BLaER1 treated with 17β-estradiol and CSF1 and Interleukin-3, amounts not matched to agents 10 nM and 100 nM (cell line): ENCODE measurements around the gene CHRNA9.
A peak's percentile ranks its signal among the peaks of the same experiment; 100 is the strongest.

ENCODE experiments used
- H3K27ac ChIP-seq, 11 experiments: shearing (Covaris generic); formaldehyde crosslinking; 2 replicates each; pipeline ENCODE4 v1.8.1; 2022
- H3K27me3 ChIP-seq, 11 experiments: shearing (Covaris generic); formaldehyde crosslinking; 2 replicates each; pipeline ENCODE4 v1.8.1; 2022
- H3K36me3 ChIP-seq, 11 experiments: shearing (Covaris generic); formaldehyde crosslinking; 2 replicates each; pipeline ENCODE4 v1.8.1; 2022
- H3K4me1 ChIP-seq, 10 experiments: shearing (Covaris generic); formaldehyde crosslinking; 2 replicates each; pipeline ENCODE4 v1.8.1; 2022
- H3K4me2 ChIP-seq, 11 experiments: shearing (Covaris generic); formaldehyde crosslinking; 2 replicates each; pipeline ENCODE4 v1.8.1; 2022
- H3K4me3 ChIP-seq, 10 experiments: shearing (Covaris generic); formaldehyde crosslinking; 2 replicates each; pipeline ENCODE4 v1.8.1; 2022
- H3K9ac ChIP-seq, 11 experiments: shearing (Covaris generic); formaldehyde crosslinking; 2 replicates each; pipeline ENCODE4 v1.8.1; 2022
- H3K9me3 ChIP-seq, 11 experiments: shearing (Covaris generic); formaldehyde crosslinking; replicated peaks in 1 of 11; 2 replicates each; pipeline ENCODE4 v1.8.1; 2022
- H4K20me1 ChIP-seq, 11 experiments: shearing (Covaris generic); formaldehyde crosslinking; 2 replicates each; pipeline ENCODE4 v1.8.1; 2022
- Cebpa-rat ChIP-seq, 11 experiments: shearing (Covaris generic); IDR thresholded peaks; 2 replicates each; pipeline ENCODE4 v1.8.1; 2022

CHRNA9 gene

GRCh38 chr4:40295572-40295971 lies 39.6 kb upstream of the CHRNA9 start:
- no peaks in the 10 kb centered on the region for H4K20me1 ChIP-seq
- peaks cover 31 to 59% (median 51%) of the 10 kb centered on the region in 10 experiments for H3K4me1 ChIP-seq
- TF ChIP-seq Cebpa-rat (IDR thresholded peaks at IDR 0.05): no peak
- no peaks in the 10 kb centered on the region for H3K36me3 ChIP-seq
- no peak overlapping the region for H3K4me3 ChIP-seq
- H3K27ac ChIP-seq: no peak overlapping the region
- H3K4me2 ChIP-seq: no peak overlapping the region
- H3K9me3 ChIP-seq: peaks cover 16 to 45% (median 36%) of the 10 kb centered on the region in 11 experiments
- no peaks in the 10 kb centered on the region for H3K27me3 ChIP-seq
- no peak overlapping the region for H3K9ac ChIP-seq

GRCh38 chr4:40299126-40299525 lies 36.0 kb upstream of the CHRNA9 start:
- Histone ChIP-seq H4K20me1 (no peaks in the 10 kb centered on the region), H3K4me1 (peaks cover 15 to 69% (median 65%) of the 10 kb centered on the region in 10 experiments), H3K4me2 (peak overlapping the region in 10 of 11 experiments; percentile 7 to 83 (median 75); a peak in 18 of 22 replicates), H3K9ac (peak overlapping the region in 2 of 11 experiments; percentile 16 to 24; a peak in 2 of 22 replicates), H3K9me3 (peaks cover 16 to 52% (median 39%) of the 10 kb centered on the region in 11 experiments), H3K27me3 (no peaks in the 10 kb centered on the region), H3K4me3 (no peak overlapping the region), H3K27ac (peak overlapping the region in 7 of 11 experiments; percentile 80 to 95 (median 89); a peak in 14 of 22 replicates), H3K36me3 (no peaks in the 10 kb centered on the region)
- TF ChIP-seq Cebpa-rat (IDR thresholded peaks at IDR 0.05): no peak

- H3K9me3 ChIP-seq: peaks cover 14 to 53% (median 39%) of the 10 kb centered on the region in 11 experiments
- H4K20me1 ChIP-seq: no peaks in the 10 kb centered on the region
- no peak overlapping the region for H3K4me3 ChIP-seq
- no peaks in the 10 kb centered on the region; a peak in 1 of 22 replicates for H3K36me3 ChIP-seq
- H3K9ac ChIP-seq: peak overlapping the region in 5 of 11 experiments; percentile 75 to 83 (median 78); a peak in 5 of 22 replicates
- H3K4me2 ChIP-seq: peak overlapping the region in 9 of 11 experiments; percentile 13 to 83 (median 77); a peak in 17 of 22 replicates
- no peak for TF ChIP-seq Cebpa-rat (IDR thresholded peaks at IDR 0.05)
- H3K4me1 ChIP-seq: peaks cover 19 to 76% (median 70%) of the 10 kb centered on the region in 10 experiments
- peak overlapping the region in 8 of 11 experiments; percentile 71 to 95 (median 88); a peak in 15 of 22 replicates for H3K27ac ChIP-seq
- H3K27me3 ChIP-seq: no peaks in the 10 kb centered on the region
Observed at GRCh38 chr4:40299811-40300292, 35.3 kb upstream of the CHRNA9 start.

DNA sequence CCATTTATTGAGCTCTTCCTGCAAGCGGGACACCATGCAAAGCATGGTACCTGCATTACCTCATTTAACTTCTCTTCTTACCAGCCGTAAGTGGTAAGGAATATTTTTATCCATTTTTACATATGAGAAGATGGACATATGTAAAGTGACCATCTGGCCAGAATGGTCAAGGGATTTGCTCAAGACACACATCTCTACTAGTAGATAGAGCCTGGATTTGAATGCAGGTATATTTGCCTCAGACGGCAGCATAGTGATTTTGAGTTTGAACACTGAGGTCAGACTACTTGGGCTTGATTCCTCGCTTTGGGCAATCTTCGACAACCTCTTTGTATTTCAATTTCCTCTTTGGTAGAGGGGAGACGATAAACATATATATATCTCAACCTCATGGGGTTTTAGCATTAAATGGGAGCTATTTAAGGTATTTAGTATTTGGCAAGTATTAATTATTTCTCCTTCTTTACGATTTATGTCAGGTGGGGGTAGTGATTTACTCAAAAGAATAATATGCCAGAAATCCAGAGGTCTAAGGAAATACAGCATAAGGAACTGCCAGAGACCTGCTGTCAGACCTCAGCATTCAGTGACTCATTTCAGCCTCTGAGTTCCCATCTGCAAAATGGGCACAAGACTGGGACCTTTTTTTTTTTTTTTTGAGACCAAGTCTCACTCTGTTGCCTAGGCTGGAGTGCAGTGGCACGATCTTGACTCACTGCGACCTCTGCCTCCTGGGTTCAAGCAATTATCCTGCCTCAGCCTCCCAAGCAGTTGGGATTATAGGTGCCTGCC lies 34.6 kb upstream of the CHRNA9 start:
- H3K4me3 ChIP-seq: 0 out of 20 replicates have a peak overlapping the region, but pooled peaks of 1 of the 10 experiments have one; percentile 32
- H3K9ac ChIP-seq: peak overlapping the region in 8 of 11 experiments; percentile 26 to 83 (median 76); a peak in 15 of 22 replicates
- H3K27ac ChIP-seq: peak overlapping the region in 10 of 11 experiments; percentile 13 to 95 (median 87); a peak in 18 of 22 replicates
- no peak for TF ChIP-seq Cebpa-rat (IDR thresholded peaks at IDR 0.05)
- peaks cover 26 to 83% (median 78%) of the 10 kb centered on the region in 10 experiments for H3K4me1 ChIP-seq
- H3K36me3 ChIP-seq: no peaks in the 10 kb centered on the region; a peak in 1 of 22 replicates
- peak overlapping the region in 9 of 11 experiments; percentile 74 to 83 (median 79); a peak in 18 of 22 replicates for H3K4me2 ChIP-seq
- no peaks in the 10 kb centered on the region for H4K20me1 ChIP-seq
- no peaks in the 10 kb centered on the region for H3K27me3 ChIP-seq
- H3K9me3 ChIP-seq: peaks cover 7 to 46% (median 32%) of the 10 kb centered on the region in 11 experiments; a peak in 20 of 22 replicates

GRCh38 chr4:40301603-40302002 lies 33.5 kb upstream of the CHRNA9 start:
- Histone ChIP-seq H3K4me1 (peaks cover 36 to 93% (median 88%) of the 10 kb centered on the region in 10 experiments), H3K4me2 (peak overlapping the region; percentile 38 to 83 (median 77)), H3K9ac (peak overlapping the region in 10 of 11 experiments; percentile 26 to 83 (median 72); a peak in 19 of 22 replicates), H3K27me3 (no peaks in the 10 kb centered on the region), H3K9me3 (peaks cover 4 to 35% (median 22%) of the 10 kb centered on the region in 11 experiments; a peak in 18 of 22 replicates), H3K27ac (peak overlapping the region in 10 of 11 experiments; percentile 13 to 95 (median 87); a peak in 20 of 22 replicates), H3K36me3 (no peaks in the 10 kb centered on the region; a peak in 1 of 22 replicates), H3K4me3 (peak overlapping the region in 7 of 10 experiments; percentile 11 to 38 (median 18); a peak in 7 of 20 replicates), H4K20me1 (no peaks in the 10 kb centered on the region)
- no peak for TF ChIP-seq Cebpa-rat (IDR thresholded peaks at IDR 0.05)

- peaks cover 49 to 98% (median 95%) of the 10 kb centered on the region in 10 experiments for H3K4me1 ChIP-seq
- no peaks in the 10 kb centered on the region; a peak in 1 of 22 replicates for H3K36me3 ChIP-seq
- H3K27ac ChIP-seq: peak overlapping the region in 8 of 11 experiments; percentile 24 to 95 (median 88); a peak in 15 of 22 replicates
- H3K9me3 ChIP-seq: peaks cover 4 to 16% (median 10%) of the 10 kb centered on the region in 11 experiments; a peak in 18 of 22 replicates
- H3K9ac ChIP-seq: peak overlapping the region in 1 of 11 experiments; percentile 83; a peak in 1 of 22 replicates
- no peak for TF ChIP-seq Cebpa-rat (IDR thresholded peaks at IDR 0.05)
- no peaks in the 10 kb centered on the region for H4K20me1 ChIP-seq
- no peak overlapping the region for H3K4me3 ChIP-seq
- no peaks in the 10 kb centered on the region for H3K27me3 ChIP-seq
- H3K4me2 ChIP-seq: peak overlapping the region in 8 of 11 experiments; percentile 21 to 83 (median 75); a peak in 13 of 22 replicates
Observed at GRCh38 chr4:40303751-40304150, 31.4 kb upstream of the CHRNA9 start.

- no peak for TF ChIP-seq Cebpa-rat (IDR thresholded peaks at IDR 0.05)
- H3K27me3 ChIP-seq: no peaks in the 10 kb centered on the region
- H3K4me3 ChIP-seq: peak overlapping the region in 6 of 10 experiments; percentile 0 to 15 (median 6); a peak in 3 of 20 replicates
- H3K9ac ChIP-seq: peak overlapping the region; percentile 10 to 83 (median 78); a peak in 18 of 22 replicates
- peaks cover 4 to 16% (median 10%) of the 10 kb centered on the region in 11 experiments; a peak in 17 of 22 replicates for H3K9me3 ChIP-seq
- H3K36me3 ChIP-seq: no peaks in the 10 kb centered on the region; a peak in 1 of 22 replicates
- peak overlapping the region in 10 of 11 experiments; percentile 37 to 95 (median 90); a peak in 21 of 22 replicates for H3K27ac ChIP-seq
- peaks cover 57 to 96% (median 91%) of the 10 kb centered on the region in 10 experiments for H3K4me1 ChIP-seq
- peak overlapping the region; percentile 77 to 98 (median 92) for H3K4me2 ChIP-seq
- H4K20me1 ChIP-seq: no peaks in the 10 kb centered on the region
Observed at GRCh38 chr4:40305328-40306170, 29.6 kb upstream of the CHRNA9 start.

GRCh38 chr4:40306226-40306625 lies 28.9 kb upstream of the CHRNA9 start:
- no peaks in the 10 kb centered on the region for H4K20me1 ChIP-seq
- H3K4me2 ChIP-seq: peak overlapping the region; percentile 77 to 98 (median 92)
- TF ChIP-seq Cebpa-rat (IDR thresholded peaks at IDR 0.05): peak in 2 of 11 experiments; percentile 35 to 51; a peak in 5 of 22 replicates
- H3K36me3 ChIP-seq: no peaks in the 10 kb centered on the region; a peak in 1 of 22 replicates
- H3K9me3 ChIP-seq: peaks cover 4 to 16% (median 10%) of the 10 kb centered on the region in 11 experiments; a peak in 17 of 22 replicates
- peak overlapping the region in 9 of 11 experiments; percentile 38 to 83 (median 78); a peak in 18 of 22 replicates for H3K9ac ChIP-seq
- peaks cover 62 to 96% (median 90%) of the 10 kb centered on the region in 10 experiments for H3K4me1 ChIP-seq
- H3K27me3 ChIP-seq: no peaks in the 10 kb centered on the region
- H3K27ac ChIP-seq: peak overlapping the region in 10 of 11 experiments; percentile 37 to 95 (median 90); a peak in 21 of 22 replicates
- H3K4me3 ChIP-seq: peak overlapping the region in 1 of 10 experiments; percentile 7; a peak in 1 of 20 replicates
